HCT116 (cell line): ENCODE results near the gene HSP90AB1. TPM values are rescaled to one million over a fixed set of nuclear protein-coding genes. Genes with fewer than 3 reads are reported as not detected.
A peak's percentile ranks its signal among the peaks of the same experiment; 100 is the strongest.

Experiments used
- ATAC-seq: fragments of 200-7000 bp; cut with Tn5 transposase; 2 replicates; pipeline ENCODE4 v1.9.1; 2020; ENCODE audit warnings: mild to moderate bottlenecking, moderate library complexity
- BruUV-seq: library from RNA; stranded (reverse); fragments of 400-500 nt; replicated peaks from 2 replicates; lab custom pipeline; 2021; lab: Mats Ljungman, UMichigan
- CTCF ChIA-PET: fragments of 300-600 bp; sonication (Branson Sonifier 250); formaldehyde crosslinking; loops from one replicate; lab custom pipeline; 2021; ENCODE audit warnings: antibody characterized with exemption; lab: Charles Lee
- POLR2A ChIA-PET: fragments of 300-600, 350-600 bp; sonication (Branson Sonifier 250); formaldehyde crosslinking; loops from one replicate; lab custom pipeline; 2021; ENCODE audit warnings: antibody characterized with exemption; lab: Charles Lee
- RAD21 ChIA-PET, 2 experiments: fragments of 300-600 bp; sonication (Branson Sonifier 250); formaldehyde crosslinking; loops; one replicate each; lab custom pipeline; 2023; ENCODE audit warnings: low total read pairs in 2 of 2; ENCODE audit not compliant: uncharacterized antibody in 2 of 2, unreplicated experiment in 2 of 2, low non-redundant PET in 1 of 2; lab: Charles Lee
- DNase-seq: peaks from one replicate; pipeline ENCODE4 v3.0.0-alpha.2; 2010; ENCODE audit warnings: low read depth, low spot score
- H2AFZ ChIP-seq: fragments of 200-600 bp; shearing (Covaris generic), sonication (generic); 2 replicates; pipeline ENCODE4 v1.6.1; 2017; ENCODE audit warnings: low read depth, mixed run types, mixed read lengths, antibody characterized with exemption, low read length; ENCODE audit not compliant: poor library complexity, severe bottlenecking
- H3K27ac ChIP-seq: 2 replicates; pipeline ENCODE4 v1.5.1; 2012; ENCODE audit warnings: low read depth, low read length
- H3K27me3 ChIP-seq: fragments of 200-600 bp; sonication (generic); 2 replicates; pipeline ENCODE4 v1.6.1; 2016; ENCODE audit warnings: mixed run types, low read length, mixed read lengths; ENCODE audit not compliant: insufficient read depth
- H3K36me3 ChIP-seq, 2 experiments: fragments of 200-500 bp in 1 of 2; fragments of 200-600 bp in 1 of 2; sonication (Bioruptor generic) in 1 of 2; sonication (generic) in 1 of 2; 2 replicates each; pipeline versions ENCODE4 v1.5.1 to v1.6.1; 2014 to 2016; ENCODE audit warnings: low read length in 2 of 2, inconsistent platforms in 1 of 2, mixed read lengths in 1 of 2, mixed run types in 1 of 2; ENCODE audit not compliant: insufficient read depth in 2 of 2, control insufficient read depth in 1 of 2
- H3K4me1 ChIP-seq, 2 experiments: fragments of 200-600 bp in 1 of 2; sonication (generic) in 1 of 2; 2 replicates each; pipeline versions ENCODE4 v1.5.1 to v1.6.1; 2012 to 2017; ENCODE audit warnings: low read length in 2 of 2, inconsistent platforms in 1 of 2, mild to moderate bottlenecking in 1 of 2, mixed read lengths in 1 of 2, mixed run types in 1 of 2, moderate library complexity in 1 of 2; ENCODE audit not compliant: insufficient read depth in 2 of 2, control insufficient read depth in 1 of 2
- H3K4me2 ChIP-seq: fragments of 200-600 bp; sonication (generic); 2 replicates; pipeline ENCODE4 v1.6.1; 2017; ENCODE audit warnings: mixed run types, low read length, mixed read lengths
- H3K4me3 ChIP-seq, 2 experiments: fragments of 200-600 bp in 1 of 2; sonication (generic) in 1 of 2; replicated peaks in 1 of 2; 2 replicates each; pipeline ENCODE4 v1.5.1; 2011 to 2016; ENCODE audit warnings: low read length in 2 of 2, control low read depth in 1 of 2, low read depth in 1 of 2, mild to moderate bottlenecking in 1 of 2, mixed read lengths in 1 of 2, mixed run types in 1 of 2
- H3K79me2 ChIP-seq: fragments of 200-600 bp; sonication (generic); 2 replicates; pipeline ENCODE4 v1.6.1; 2017; ENCODE audit warnings: mild to moderate bottlenecking, mixed run types, low read length, moderate library complexity, mixed read lengths; ENCODE audit not compliant: insufficient read depth
- H3K9ac ChIP-seq: fragments of 200-600 bp; sonication (generic); 2 replicates; pipeline ENCODE4 v1.6.1; 2016; ENCODE audit warnings: low read length, mixed read lengths
- H3K9me2 ChIP-seq: fragments of 200-600 bp; sonication (generic), shearing (Covaris generic); 2 replicates; pipeline ENCODE4 v1.6.1; 2017; ENCODE audit warnings: mixed run types, mild to moderate bottlenecking, moderate library complexity; ENCODE audit not compliant: insufficient read depth
- H3K9me3 ChIP-seq, 2 experiments: fragments of 200-500 bp in 1 of 2; fragments of 200-600 bp in 1 of 2; sonication (Bioruptor generic) in 1 of 2; sonication (generic) in 1 of 2; 2 replicates each; pipeline ENCODE4 v1.6.1; 2014 to 2017; ENCODE audit warnings: low read length in 2 of 2, mixed read lengths in 2 of 2, inconsistent platforms in 1 of 2, low read depth in 1 of 2, mild to moderate bottlenecking in 1 of 2, mixed run types in 1 of 2, moderate library complexity in 1 of 2; ENCODE audit not compliant: control insufficient read depth in 1 of 2, insufficient read depth in 1 of 2
- H4K20me1 ChIP-seq: fragments of 200-600 bp; sonication (generic), shearing (Covaris generic); 2 replicates; pipeline ENCODE4 v1.6.1; 2017; ENCODE audit warnings: mixed run types, mild to moderate bottlenecking, moderate library complexity; ENCODE audit not compliant: insufficient read depth
- POLR2AphosphoS5 ChIP-seq: IDR thresholded peaks from 2 replicates; pipeline ENCODE4 v1.6.1; 2011; ENCODE audit warnings: mild to moderate bottlenecking, low read depth, low read length, moderate library complexity
- SIN3A ChIP-seq: IDR thresholded peaks from 2 replicates; pipeline ENCODE4 v1.6.1; 2012; ENCODE audit warnings: low read depth
- SRF ChIP-seq: IDR thresholded peaks from 2 replicates; pipeline ENCODE4 v1.6.1; 2012; ENCODE audit warnings: low read depth
- intact Hi-C: fragments of 100-400 bp; cut with micrococcal nuclease; formaldehyde crosslinking; loops from 2 replicates; pipeline ENCODE4 v1.10.0; 2022
- total RNA-seq: library from RNA; stranded (reverse); gene quantifications from one replicate; pipeline ENCODE4 v1.2.1, GENCODE V29; 2021; ENCODE audit not compliant: unreplicated experiment

Gene HSP90AB1
- total RNA-seq, 1 experiment from 2014 or later, result 2,554 TPM

DNA sequence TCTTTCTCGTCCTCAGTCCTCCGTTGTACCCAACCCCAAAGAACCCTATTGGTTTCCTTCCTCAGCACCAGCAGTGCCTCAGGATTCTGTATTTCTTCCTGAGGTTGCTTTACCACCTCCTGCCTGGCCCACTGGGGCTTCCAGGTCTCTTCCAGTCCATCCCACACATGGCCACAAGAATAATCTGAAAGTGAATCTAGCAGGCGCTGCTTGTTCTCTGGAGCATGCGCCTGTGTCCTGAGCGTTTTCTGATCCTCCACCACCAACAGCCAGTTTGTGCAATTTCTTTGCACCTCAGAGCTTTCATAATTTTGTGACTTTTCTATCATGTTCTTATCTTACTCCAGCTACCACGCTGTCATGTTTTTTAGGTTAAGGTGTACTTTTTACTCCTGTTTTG lies 11.6 kb upstream of the HSP90AB1 start:
- TF ChIP-seq SRF (no peak), SIN3A (no peak)
- TF ChIP-seq, all 23 proteins: peak for 0
- Histone ChIP-seq H3K27me3 (no peaks in the 10 kb centered on the region), H3K4me2 (no peak overlapping the region), H3K79me2 (no peaks in the 10 kb centered on the region), H3K9ac (no peak overlapping the region), H3K9me2 (no peaks in the 10 kb centered on the region), H3K4me3 (no peak overlapping the region), H3K36me3 (peaks cover 17 to 40% of the 10 kb centered on the region in 2 experiments; a peak in 3 of 4 replicates), H3K27ac (peak overlapping the region; percentile 41), H4K20me1 (no peaks in the 10 kb centered on the region), H2AFZ (no peak overlapping the region), H3K9me3 (no peaks in the 10 kb centered on the region), H3K4me1 (peaks cover 29 to 42% of the 10 kb centered on the region in 2 experiments)
- intact Hi-C loops, result no loop called here
- ATAC-seq (no peak), DNase-seq (no peak)
- BruUV-seq, result no TSS peak
- POLR2A ChIA-PET, result interaction anchor here (2.5 kb wide), 1 partner anchor 11 kb away, joined by 20 read pairs; the partner anchor contains the start of gene HSP90AB1
- RAD21 ChIA-PET, result no interaction called here
- CTCF ChIA-PET, result interaction anchor here (0.7 to 2.6 kb wide), 6 partner anchors 11 to 138 kb away, joined by 3 to 22 read pairs (median 8); partner anchors contain the start of genes HSP90AB1 and SLC29A1

- no peak for ATAC-seq
- ChIA-PET CTCF (interaction anchor here (2.6 kb wide), 1 partner anchor 12 kb away, joined by 22 read pairs; the partner anchor contains the start of gene SLC29A1), POLR2A (interaction anchor here (2.5 kb wide), 1 partner anchor 10 kb away, joined by 20 read pairs; the partner anchor contains the start of gene HSP90AB1)
Measured at GRCh38 chr6:44235891-44236516, 10.9 kb upstream of the HSP90AB1 start.

More at GRCh38 chr6:44235891-44236516, 10.9 kb upstream of the HSP90AB1 start:
- H3K4me1 ChIP-seq, result peaks cover 29 to 42% of the 10 kb centered on the region in 2 experiments
- RAD21 ChIA-PET, result no interaction called here
- H3K79me2 ChIP-seq, result no peaks in the 10 kb centered on the region
- 0 out of 2 replicates have a peak overlapping the region, but pooled peaks have one; percentile 17 for H3K9ac ChIP-seq
- BruUV-seq, result no TSS peak
- no peaks in the 10 kb centered on the region for H3K9me2 ChIP-seq
- H4K20me1 ChIP-seq, result no peaks in the 10 kb centered on the region
- H3K27me3 ChIP-seq, result no peaks in the 10 kb centered on the region
- no peak for TF ChIP-seq POLR2AphosphoS5
- TF ChIP-seq, all 23 proteins: peak for 0
- Histone ChIP-seq H3K9me3 (no peaks in the 10 kb centered on the region), H2AFZ (no peak overlapping the region), H3K36me3 (peaks cover 14 to 37% of the 10 kb centered on the region in 2 experiments; a peak in 3 of 4 replicates), H3K4me3 (no peak overlapping the region), H3K4me2 (no peak overlapping the region), H3K27ac (0 out of 2 replicates have a peak overlapping the region, but pooled peaks have one; percentile 19)
- intact Hi-C loops, result no loop called here
- DNase-seq, result no peak
